ENCODE results near the gene LGI4. TPM values are rescaled to one million over a fixed set of nuclear protein-coding genes. Genes with fewer than 3 reads are reported as not detected.

LGI4 gene
- total RNA-seq, 1 experiment from 2014 or later, result 3.2 TPM

DNA sequence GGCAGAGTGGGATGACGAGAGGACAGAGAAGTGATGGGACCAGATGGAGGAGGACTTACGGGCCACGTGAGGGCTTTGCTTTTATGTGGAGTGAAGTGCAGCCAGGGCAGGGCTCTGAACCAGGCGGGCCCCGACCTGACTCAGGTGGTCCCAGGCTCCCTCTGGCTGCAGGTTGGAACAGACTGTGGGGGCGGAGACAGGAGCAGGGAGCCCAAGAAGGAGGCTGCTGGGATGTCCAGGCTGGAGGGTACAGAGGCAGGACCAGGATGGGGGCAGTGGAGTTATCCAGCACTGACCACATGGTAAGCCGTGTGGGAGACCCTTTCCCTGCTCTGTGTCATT is 21.8 kb upstream of the LGI4 start:
- H2AFZ ChIP-seq (ENCODE audit: low read length), result no peak overlapping the region
- H3K36me3 Mint-ChIP-seq (ENCODE audit: insufficient read depth in 1 of 3, low read depth in 3 of 3), result peaks cover 35 to 45% (median 39%) of the 10 kb centered on the region in 3 experiments; a peak in 6 of 7 replicates
- H3K27me3 ChIP-seq (ENCODE audit: insufficient read depth, low read length), result no peaks in the 10 kb centered on the region
- H3K23me2 ChIP-seq (ENCODE audit: insufficient read length, low read depth, low read length, poor library complexity, severe bottlenecking), result peaks cover 19% of the 10 kb centered on the region
- H3K23ac ChIP-seq (ENCODE audit: insufficient read length, low read depth, low read length), result no peak overlapping the region
- H3K27ac ChIP-seq (ENCODE audit: insufficient read length, low read depth, low read length), result no peak overlapping the region
- no peak overlapping the region for H2BK120ac ChIP-seq (ENCODE audit: low read depth, low read length, poor library complexity, severe bottlenecking)
- H3K9me3 Mint-ChIP-seq, result peaks cover 0 to 2% of the 10 kb centered on the region in 2 experiments; a peak in 3 of 5 replicates
- H3T11ph ChIP-seq (ENCODE audit: low read length), result no peak overlapping the region
- TF ChIP-seq, protein P1, sequence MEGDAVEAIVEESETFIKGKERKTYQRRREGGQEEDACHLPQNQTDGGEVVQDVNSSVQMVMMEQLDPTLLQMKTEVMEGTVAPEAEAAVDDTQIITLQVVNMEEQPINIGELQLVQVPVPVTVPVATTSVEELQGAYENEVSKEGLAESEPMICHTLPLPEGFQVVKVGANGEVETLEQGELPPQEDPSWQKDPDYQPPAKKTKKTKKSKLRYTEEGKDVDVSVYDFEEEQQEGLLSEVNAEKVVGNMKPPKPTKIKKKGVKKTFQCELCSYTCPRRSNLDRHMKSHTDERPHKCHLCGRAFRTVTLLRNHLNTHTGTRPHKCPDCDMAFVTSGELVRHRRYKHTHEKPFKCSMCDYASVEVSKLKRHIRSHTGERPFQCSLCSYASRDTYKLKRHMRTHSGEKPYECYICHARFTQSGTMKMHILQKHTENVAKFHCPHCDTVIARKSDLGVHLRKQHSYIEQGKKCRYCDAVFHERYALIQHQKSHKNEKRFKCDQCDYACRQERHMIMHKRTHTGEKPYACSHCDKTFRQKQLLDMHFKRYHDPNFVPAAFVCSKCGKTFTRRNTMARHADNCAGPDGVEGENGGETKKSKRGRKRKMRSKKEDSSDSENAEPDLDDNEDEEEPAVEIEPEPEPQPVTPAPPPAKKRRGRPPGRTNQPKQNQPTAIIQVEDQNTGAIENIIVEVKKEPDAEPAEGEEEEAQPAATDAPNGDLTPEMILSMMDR (conservative IDR thresholded peaks at IDR 0.05), result no peak
- H3K9ac ChIP-seq (ENCODE audit: extremely low read depth, insufficient read length, low read length), result no peak overlapping the region
- H4K8ac ChIP-seq (replicated peaks; ENCODE audit: insufficient read length, low read depth, low read length), result no peak overlapping the region
- H3K79me1 ChIP-seq (ENCODE audit: insufficient read depth, low read depth, low read length, poor library complexity, severe bottlenecking), result no peaks in the 10 kb centered on the region
- no peak overlapping the region for H4K91ac ChIP-seq (ENCODE audit: insufficient read length, low read depth, low read length)
- no peaks in the 10 kb centered on the region for H3K9me3 ChIP-seq (ENCODE audit: control insufficient read depth, low read depth, low read length)
- no peak overlapping the region for H3K56ac ChIP-seq (ENCODE audit: insufficient read length, low read depth, low read length)
- no peak overlapping the region for H2BK20ac ChIP-seq (ENCODE audit: low read depth, low read length, poor library complexity, severe bottlenecking)
- no peaks in the 10 kb centered on the region for H3K4me1 ChIP-seq (ENCODE audit: insufficient read depth, low read length)
- peak overlapping the region; percentile 13 to 97 for H3K4me3 Mint-ChIP-seq
- WGBS (ENCODE audit: extremely low coverage, insufficient read length, low lambda C conversion rate), result no CpG with 5 or more reads among the region's 7 CpGs
- no peak overlapping the region for H3K14ac ChIP-seq (ENCODE audit: insufficient read depth, low read length)
- no peak overlapping the region for H3K18ac ChIP-seq (ENCODE audit: insufficient read length, low read depth, low read length)
- no peak overlapping the region for H3K27ac Mint-ChIP-seq
- no peaks in the 10 kb centered on the region; the same call in 1 of the 2 replicates for H3K79me2 ChIP-seq (ENCODE audit: insufficient read depth, low read length)
- H2BK12ac ChIP-seq (ENCODE audit: insufficient read length, low read depth, low read length), result no peak overlapping the region
- no peaks in the 10 kb centered on the region for H4K20me1 ChIP-seq (ENCODE audit: control insufficient read depth, insufficient read depth, insufficient read length)
- H3K4me2 ChIP-seq (ENCODE audit: insufficient read depth, insufficient read length, low read length), result no peak overlapping the region
- peaks cover 2% of the 10 kb centered on the region; the same call in 1 of the 2 replicates for H3K27me3 Mint-ChIP-seq (ENCODE audit: low read depth)
- H3K4me1 Mint-ChIP-seq, result peaks cover 32 to 40% of the 10 kb centered on the region in 2 experiments
- H2AK5ac ChIP-seq (ENCODE audit: insufficient read length, low read length), result no peak overlapping the region
- no peak for DNase-seq
- H3K4ac ChIP-seq (ENCODE audit: low read depth, low read length), result no peak overlapping the region
- no peak overlapping the region for H4K5ac ChIP-seq (ENCODE audit: insufficient read length, low read depth, low read length)
- no peak overlapping the region for H2BK15ac ChIP-seq (ENCODE audit: low read depth, low read length)
- H2BK5ac ChIP-seq (ENCODE audit: insufficient read length, low read length), result no peak overlapping the region
